ENCODE data around the gene NLGN1. TPM values are rescaled to one million over a fixed set of nuclear protein-coding genes. Genes with fewer than 3 reads are reported as not detected.

Gene NLGN1
- total and polyA plus RNA-seq, 2 of the 8 experiments (the other 6 are each of a cell fraction or from before 2014, with no cell fraction given), result 7.8 to 14.8 TPM

GRCh38 chr3:174083706-174084105 lies 686.2 kb downstream of the NLGN1 start:
- POLR2A ChIA-PET (ENCODE audit: partially characterized antibody), result no interaction called here
- Histone ChIP-seq H3K9me3 (ENCODE audit: insufficient read depth in 2 of 2, low read depth in 1 of 2, low read length in 1 of 2) (no peaks in the 10 kb centered on the region), H3K23me2 (ENCODE audit: low read depth, low read length) (no peaks in the 10 kb centered on the region; the same call in 1 of the 2 replicates), H2BK5ac (ENCODE audit: low read depth, low read length) (no peak overlapping the region), H3K27ac (ENCODE audit: low read depth, low read length) (no peak overlapping the region), H4K5ac (ENCODE audit: insufficient read length, low read depth, low read length) (no peak overlapping the region), H3K14ac (ENCODE audit: insufficient read length) (no peak overlapping the region), H4K20me1 (replicated peaks in 1 of 2; ENCODE audit: control insufficient read depth in 1 of 2, insufficient read depth in 2 of 2, low read length in 2 of 2) (no peaks in the 10 kb centered on the region), H2BK12ac (ENCODE audit: low read depth, low read length) (no peak overlapping the region), H3K4ac (replicated peaks; ENCODE audit: insufficient read length, low read depth, low read length) (no peak overlapping the region), H3K36me3 (ENCODE audit: control insufficient read depth in 2 of 4, insufficient read depth in 4 of 4, low read length in 3 of 4) (no peaks in the 10 kb centered on the region), H3K79me2 (ENCODE audit: control insufficient read depth in 1 of 2, insufficient read depth in 2 of 2, low read length in 2 of 2) (no peaks in the 10 kb centered on the region), H2BK15ac (ENCODE audit: low read length) (no peak overlapping the region), H3K9ac (replicated peaks in 1 of 4; ENCODE audit: extremely low read depth in 1 of 4, low read depth in 3 of 4, low read length in 3 of 4) (no peak overlapping the region), H3K4me3 (ENCODE audit: extremely low read depth in 1 of 4, insufficient read depth in 2 of 4, low read depth in 3 of 4, low read length in 4 of 4) (no peak overlapping the region), H3K4me1 (replicated peaks in 1 of 4; ENCODE audit: control insufficient read depth in 3 of 4, insufficient read depth in 4 of 4, low read length in 3 of 4) (no peaks in the 10 kb centered on the region), H4K91ac (replicated peaks; ENCODE audit: insufficient read length, low read length) (no peak overlapping the region), H2AK5ac (ENCODE audit: low read depth, low read length) (no peak overlapping the region), H3K79me1 (ENCODE audit: low read depth, low read length) (no peaks in the 10 kb centered on the region), H2AFZ (ENCODE audit: low read length) (no peak overlapping the region), H2BK120ac (replicated peaks; ENCODE audit: low read depth, low read length) (no peak overlapping the region), H3K27me3 (replicated peaks in 1 of 4; ENCODE audit: control insufficient read depth in 3 of 4, extremely low read depth in 1 of 4, insufficient read depth in 3 of 4, low read length in 3 of 4) (no peaks in the 10 kb centered on the region), H3K4me2 (ENCODE audit: insufficient read depth in 1 of 2, low read depth in 2 of 2, low read length in 2 of 2) (no peak overlapping the region), H2BK20ac (ENCODE audit: low read length) (no peak overlapping the region), H3K56ac (replicated peaks; ENCODE audit: insufficient read length, low read depth, low read length) (no peak overlapping the region), H4K8ac (ENCODE audit: extremely low read depth, insufficient read depth, low read length) (no peak overlapping the region), H3K23ac (ENCODE audit: insufficient read length) (no peak overlapping the region), H3K18ac (ENCODE audit: extremely low read depth, low read length) (no peak overlapping the region)
- CTCF ChIA-PET (ENCODE audit: partially characterized antibody), result interaction anchor here (0.6 kb wide), 1 partner anchor 1862 kb away, joined by 4 read pairs; no protein-coding TSS in a partner anchor
- DNase-seq (ENCODE audit: low read depth in 1 of 2, low spot score in 2 of 2), result no peak
- FAIRE-seq, result no peak
- WGBS, 2 experiments (ENCODE audit: extremely low coverage in 1 of 2, insufficient coverage in 1 of 2, insufficient read length in 1 of 2, insufficient replicate concordance in 2 of 2, low coverage in 1 of 2, low lambda C conversion rate in 2 of 2, missing lambda C conversion rate in 1 of 2), result 92% methylated on average over 3 of the region's 3 CpGs; no CpG with 5 or more reads in 1 of the 2 experiments
- TF ChIP-seq HDAC6 (IDR thresholded peaks at IDR 0.05; ENCODE audit: low read depth, low read length) (no peak), CBX5 (IDR thresholded peaks at IDR 0.05; ENCODE audit: low read depth, low read length) (no peak), RFX5 (IDR thresholded peaks at IDR 0.05; ENCODE audit: borderline replicate concordance, low read depth, low read length) (no peak), ASH2L (IDR thresholded peaks at IDR 0.05; ENCODE audit: low read length) (no peak), ZNF274 (IDR thresholded peaks at IDR 0.05; ENCODE audit: borderline replicate concordance, extremely low read depth, low read length) (no peak), JUND (IDR thresholded peaks at IDR 0.05; ENCODE audit: low read length) (no peak), SP4 (IDR thresholded peaks at IDR 0.05; ENCODE audit: low read length) (no peak), CTCF (IDR thresholded peaks at IDR 0.05; ENCODE audit: control extremely low read depth in 1 of 3, insufficient read depth in 1 of 3, low read depth in 1 of 3, low read length in 3 of 3) (no peak), NANOG (IDR thresholded peaks at IDR 0.05; ENCODE audit: insufficient read depth, low read depth, low read length, poor library complexity, severe bottlenecking) (no peak), CTBP2 (IDR thresholded peaks at IDR 0.05; ENCODE audit: borderline replicate concordance, insufficient read depth, insufficient read length, low read length) (no peak), TAF1 (IDR thresholded peaks at IDR 0.05; ENCODE audit: low read depth, low read length) (no peak), TEAD4 (IDR thresholded peaks at IDR 0.05; ENCODE audit: low read depth, low read length) (no peak)
